GM12891 (cell line): ENCODE data around the gene DSCAM.

ENCODE experiments used
- POLR2A ChIP-seq: IDR thresholded peaks from 2 replicates; pipeline ENCODE4 v1.6.1; 2011; ENCODE audit warnings: low read depth, low read length, control low read depth
- POLR2AphosphoS5 ChIP-seq: IDR thresholded peaks from 2 replicates; pipeline ENCODE4 v1.6.1; 2011; ENCODE audit warnings: low read depth, low read length, control low read depth
- TAF1 ChIP-seq: IDR thresholded peaks from 2 replicates; pipeline ENCODE4 v1.6.1; 2011; ENCODE audit warnings: low read depth, low read length, control low read depth

DNA sequence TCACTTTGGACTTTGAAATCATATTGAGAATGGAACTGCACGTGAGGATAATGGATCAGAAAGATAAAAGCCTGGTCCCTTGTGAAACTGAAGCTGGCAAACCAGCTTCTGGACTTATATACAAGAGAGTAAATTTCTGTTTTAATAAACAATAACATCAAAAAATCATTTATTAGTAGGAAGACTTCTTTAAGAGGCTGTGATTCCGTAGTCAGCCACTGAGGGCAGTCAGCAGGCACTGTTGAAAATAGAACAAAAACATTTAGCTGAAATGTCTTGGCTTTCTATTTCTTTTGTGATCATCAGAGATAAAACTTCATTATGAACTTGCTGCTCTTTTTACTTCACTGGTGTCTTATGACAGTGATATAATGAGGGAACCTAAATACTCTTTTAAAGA lies 490.3 kb downstream of the DSCAM start:
- TF ChIP-seq POLR2A (no peak), POLR2AphosphoS5 (no peak), TAF1 (no peak)
